GM21529 (cell line): ENCODE measurements around the gene NR3C1.
A peak's percentile ranks its signal among the peaks of the same experiment; 100 is the strongest.

ENCODE experiments used
- ATAC-seq: cut with Tn5 transposase; IDR thresholded peaks from one replicate; pipeline ENCODE4 v1.9.1; 2021; ENCODE audit not compliant: unreplicated experiment

NR3C1 gene

DNA sequence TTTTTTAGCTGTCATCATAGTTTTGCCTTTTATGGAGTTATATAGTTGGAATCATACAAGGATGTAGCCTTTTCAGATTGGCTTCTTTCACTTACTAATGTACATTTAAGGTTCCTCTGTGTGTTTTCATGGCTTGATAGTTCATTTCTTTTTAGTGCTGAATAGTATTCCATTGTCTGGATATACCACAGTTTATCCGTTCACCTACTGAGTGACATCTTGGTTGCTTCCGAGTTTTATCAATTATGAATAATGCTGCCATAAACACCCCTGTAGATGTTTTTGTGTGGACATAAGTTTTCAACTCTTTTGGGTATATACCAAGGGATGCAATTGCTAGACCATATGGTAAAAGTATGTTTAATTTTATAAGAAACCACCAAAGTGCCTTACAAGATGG, 136.3 kb downstream of the NR3C1 start:
- ATAC-seq = no peak

DNA sequence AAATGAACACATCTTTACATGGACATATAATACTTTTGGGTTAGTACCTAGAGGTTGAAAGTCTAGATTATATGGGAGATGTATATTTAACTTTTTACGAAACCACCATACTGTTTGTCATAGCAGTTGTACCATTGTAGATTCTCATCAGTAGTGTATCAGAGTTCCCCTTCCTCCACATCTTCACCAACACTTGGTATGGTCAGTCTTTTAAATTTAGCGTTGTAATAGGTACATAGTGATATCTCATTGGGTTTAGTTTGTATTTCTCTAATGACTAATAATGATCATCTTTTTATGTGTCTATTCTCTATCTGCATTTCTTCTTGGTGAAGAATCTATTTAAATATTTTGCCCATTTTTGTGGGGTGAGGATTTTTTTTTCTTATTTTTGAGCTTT, 137.5 kb downstream of the NR3C1 start:
- no peak for ATAC-seq

DNA sequence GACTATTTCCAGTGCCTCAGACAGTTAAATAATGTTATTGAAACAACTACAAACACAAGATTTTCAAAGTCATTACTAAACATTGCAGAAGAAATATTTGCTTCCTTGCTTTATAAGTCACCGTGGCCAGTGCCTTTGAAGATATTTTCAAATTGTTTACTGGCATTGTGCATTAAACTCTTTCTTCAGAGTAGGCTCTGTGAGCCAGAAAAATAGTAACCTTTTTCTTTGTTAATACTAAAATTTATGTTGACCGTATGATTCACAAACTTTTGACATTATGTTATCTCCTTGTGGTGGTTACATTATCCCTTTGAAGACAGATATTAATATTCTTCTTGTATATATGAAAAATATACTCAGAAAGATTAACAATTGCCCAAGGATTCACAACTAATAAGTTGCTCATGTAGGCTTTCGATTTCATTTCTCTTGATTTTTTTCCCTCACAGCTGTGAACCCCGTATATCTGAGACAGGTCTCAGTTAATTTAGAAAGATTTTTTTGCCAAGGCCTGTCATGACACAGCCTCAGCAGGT, 140.1 kb downstream of the NR3C1 start:
- no peak for ATAC-seq

DNA sequence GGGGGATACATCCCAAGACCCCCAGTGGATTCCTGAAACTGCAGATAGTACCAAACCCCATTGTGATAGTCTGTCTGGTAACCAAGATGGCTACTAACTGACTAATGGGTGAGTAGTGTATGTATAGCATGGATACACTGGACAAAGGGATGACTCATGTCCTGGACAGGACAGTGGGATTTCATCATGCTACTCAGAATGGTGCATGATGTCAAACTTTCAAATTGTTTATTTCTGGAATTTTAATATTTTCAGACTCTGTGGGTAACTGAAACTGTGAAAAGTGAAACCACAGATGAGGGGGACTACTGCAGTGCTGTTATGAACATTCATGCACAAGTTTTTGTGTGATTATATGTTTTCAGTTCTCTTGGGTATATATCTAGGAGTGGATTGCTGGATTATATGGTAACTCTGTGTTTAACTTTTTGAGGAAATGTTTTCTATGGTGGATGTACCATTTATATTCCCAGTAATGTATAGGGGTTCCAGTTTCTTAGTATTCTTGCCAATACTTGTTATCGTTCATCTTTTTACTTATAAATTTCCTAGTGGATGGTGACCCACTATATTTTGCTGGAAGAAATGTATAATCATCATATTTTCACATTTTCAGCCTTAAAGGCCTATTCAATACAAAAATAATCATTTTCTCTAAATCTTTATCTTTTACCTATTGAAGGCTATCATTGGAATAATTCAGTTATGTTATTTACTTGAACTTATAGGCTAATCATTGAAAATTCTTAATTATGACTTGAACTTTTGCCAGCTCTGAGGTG, 140.9 kb downstream of the NR3C1 start:
- peak; percentile 84 for ATAC-seq

DNA sequence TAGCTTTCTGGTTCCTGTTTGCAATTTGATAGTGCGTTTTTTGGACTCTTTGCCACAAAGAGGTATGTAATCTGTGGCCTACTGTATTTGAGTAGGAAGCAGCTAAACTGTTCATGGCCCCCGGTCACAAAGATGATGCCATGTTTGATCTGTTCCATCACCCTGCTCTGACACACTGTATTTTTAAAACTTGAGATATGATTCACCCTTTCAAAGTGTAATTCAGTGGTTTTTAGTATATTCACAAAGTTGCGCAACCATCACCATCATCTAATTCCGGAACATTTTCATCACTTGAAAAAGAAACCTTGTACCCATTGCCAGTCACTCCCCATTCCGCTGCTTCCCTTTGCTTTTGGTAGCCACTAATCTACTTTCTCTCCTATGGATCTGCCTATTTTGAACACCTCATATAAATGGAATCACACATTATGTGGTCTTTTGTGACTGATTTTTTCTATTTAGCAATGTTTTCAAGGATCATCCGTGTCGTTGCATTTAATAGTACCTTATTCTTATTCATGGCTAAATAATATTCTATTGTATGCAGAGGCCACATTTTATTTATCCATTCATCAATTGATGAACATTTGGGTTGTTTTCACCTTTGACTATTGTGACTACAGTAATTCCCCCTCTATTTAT, 141.6 kb downstream of the NR3C1 start:
- ATAC-seq = no peak

DNA sequence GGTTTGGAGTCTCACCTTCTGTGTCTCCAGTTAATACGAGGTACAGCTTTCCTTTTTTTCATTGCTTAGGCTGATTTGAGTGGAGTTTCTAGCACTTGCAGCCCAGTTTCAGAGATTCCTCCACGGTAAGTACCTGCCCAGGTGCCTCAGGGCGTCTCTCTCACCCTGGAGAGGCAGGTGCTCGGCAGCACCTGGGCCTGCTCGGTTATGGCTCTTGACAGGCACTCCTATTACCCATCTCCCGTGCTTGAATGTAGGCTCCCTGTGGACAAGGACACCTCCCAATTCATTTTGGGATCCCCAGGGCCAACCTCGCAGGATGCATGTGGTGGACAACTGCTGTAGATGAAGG, 144.3 kb downstream of the NR3C1 start:
- no peak for ATAC-seq

DNA sequence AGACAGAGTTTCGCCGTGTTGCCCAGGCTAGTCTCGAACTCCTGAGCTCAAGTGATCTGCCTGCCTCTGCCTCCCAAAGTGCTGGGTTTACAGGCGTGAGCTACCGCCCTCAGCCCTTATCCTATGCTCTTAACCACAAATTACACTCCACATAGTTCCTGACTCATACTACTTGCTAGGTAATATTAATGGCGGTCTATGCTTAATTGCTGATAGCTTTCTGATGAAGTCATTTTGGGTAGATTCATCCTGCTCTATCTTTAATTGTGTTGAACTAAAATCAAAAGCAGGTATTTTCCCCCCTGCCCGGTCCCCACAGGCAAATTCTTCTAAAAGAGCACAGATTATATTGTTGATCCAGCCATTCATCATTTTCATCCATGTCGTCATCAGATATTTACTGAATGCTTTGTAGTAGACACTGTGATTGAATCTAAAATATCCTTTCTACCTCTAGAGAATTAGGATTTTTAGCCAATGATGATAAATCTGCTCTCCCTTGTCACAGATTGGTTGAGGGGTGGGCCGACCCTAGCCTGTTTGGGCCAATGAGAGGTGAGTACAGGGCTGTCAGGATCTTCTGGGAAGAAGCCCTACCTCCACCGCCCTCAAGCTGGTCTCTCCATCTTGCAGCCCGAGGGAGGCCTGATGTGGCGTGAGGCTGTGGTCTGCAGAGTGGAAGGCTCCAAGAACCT, 144.8 kb downstream of the NR3C1 start:
- no peak for ATAC-seq

DNA sequence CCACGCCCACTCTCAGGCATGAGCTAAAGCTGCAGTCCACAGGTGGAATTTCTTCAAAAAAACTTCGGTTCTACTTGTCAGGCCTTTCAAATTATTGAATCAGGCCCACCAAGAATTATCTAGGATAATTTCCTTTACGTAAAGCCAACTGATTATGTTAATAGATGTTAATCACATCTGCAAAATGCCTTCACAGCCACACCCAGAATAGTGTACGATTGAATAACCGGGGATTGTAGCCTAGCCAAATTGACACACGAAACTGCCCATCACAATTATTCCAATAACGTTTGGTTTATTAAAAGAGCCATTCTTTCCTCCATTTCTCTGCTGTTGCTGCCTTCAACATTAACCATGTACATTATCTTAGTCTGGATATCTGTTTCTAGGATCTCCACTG, 148.7 kb downstream of the NR3C1 start:
- no peak for ATAC-seq

DNA sequence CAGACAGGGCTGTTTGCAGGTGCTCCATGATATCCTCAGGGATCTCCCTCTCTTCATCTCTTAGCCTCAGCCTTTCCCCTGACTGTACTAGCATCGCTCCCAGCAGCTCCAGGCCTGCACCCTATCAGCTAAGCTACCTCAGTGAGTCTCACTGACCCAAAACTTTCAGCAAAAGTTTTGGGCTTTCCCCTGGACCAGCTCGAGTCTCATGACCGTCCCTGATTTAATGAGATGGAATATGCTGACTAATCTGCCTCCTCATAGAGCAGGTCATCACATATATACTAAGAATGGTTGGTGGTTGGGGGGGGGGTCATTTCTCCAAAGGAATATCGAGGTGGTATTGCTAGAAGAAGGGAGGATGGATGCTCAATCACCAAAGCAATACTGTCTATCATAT, 151.5 kb downstream of the NR3C1 start:
- no peak for ATAC-seq

DNA sequence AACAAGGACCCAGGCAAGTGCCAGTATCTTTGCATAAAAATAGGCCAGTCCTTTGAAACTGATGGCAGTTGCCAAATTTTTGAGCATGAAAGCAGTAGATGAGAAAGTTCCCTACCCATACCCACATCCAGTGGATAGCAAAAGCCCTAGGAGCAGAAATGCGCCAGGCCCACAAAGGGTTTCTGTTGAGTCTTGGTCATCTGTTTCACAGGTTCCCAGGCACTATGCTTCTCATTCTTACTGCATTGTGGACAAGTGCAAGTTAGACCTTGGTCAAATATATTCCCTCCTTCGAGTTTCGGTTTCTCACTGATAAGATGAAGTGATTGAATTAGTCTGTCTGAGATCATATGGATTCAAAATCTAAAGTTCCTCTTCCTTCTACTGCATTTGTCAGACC, 152.3 kb downstream of the NR3C1 start:
- peak; percentile 68 for ATAC-seq

DNA sequence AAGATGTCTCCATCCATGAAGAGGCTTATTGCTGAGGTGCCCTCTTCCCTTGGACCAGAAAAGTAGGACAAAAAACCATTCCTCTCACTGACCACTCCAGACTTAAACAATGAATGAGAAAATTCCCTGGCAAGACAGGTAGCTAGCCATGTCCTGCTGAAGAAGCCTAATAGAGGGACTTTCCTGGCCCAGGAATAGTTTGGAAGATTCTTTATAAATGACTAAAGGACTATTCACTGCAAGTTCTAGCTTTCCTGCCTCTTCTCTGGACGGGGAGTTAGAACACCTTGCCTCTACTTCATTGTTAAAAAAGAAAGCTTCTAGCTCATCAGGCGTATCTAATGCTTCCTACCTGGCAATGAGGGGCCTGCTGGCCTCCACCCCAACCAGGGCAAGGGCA, 153.6 kb downstream of the NR3C1 start:
- ATAC-seq = no peak

DNA sequence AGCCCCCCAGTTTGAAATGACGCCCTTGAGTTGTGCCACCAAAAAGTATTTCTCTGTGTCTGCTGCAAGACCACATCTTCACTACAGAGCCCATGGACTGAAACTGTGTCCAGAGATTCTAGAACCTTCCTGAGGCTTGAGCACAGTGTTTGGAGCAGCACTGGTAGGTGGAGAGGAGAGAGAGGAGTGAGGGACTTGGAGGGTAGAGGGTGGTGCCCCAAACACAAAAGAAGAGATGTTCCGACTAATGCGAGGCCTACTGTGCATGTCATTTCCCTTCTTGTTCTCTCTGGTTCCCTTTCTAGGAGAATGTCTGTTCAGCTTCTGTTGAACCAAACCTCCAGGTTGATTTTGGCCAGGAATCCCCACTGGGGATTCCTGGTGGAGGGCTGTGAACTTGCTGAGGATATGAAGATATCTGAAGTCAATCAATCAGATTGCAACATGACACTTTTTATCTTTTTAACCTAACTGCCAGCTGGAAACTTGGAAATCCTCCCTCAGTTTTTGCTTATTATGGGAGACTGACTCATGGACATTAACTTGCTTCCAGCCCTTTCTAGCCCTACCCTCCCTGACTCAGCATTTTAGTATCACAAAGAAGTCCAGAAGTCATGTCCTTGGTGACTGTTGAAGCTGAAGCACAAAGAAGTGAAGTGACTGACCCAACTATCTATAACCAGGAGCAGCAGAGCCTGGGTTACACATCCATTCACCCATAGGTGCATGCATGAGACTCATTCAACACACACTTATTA, 154.5 kb downstream of the NR3C1 start:
- ATAC-seq = no peak

DNA sequence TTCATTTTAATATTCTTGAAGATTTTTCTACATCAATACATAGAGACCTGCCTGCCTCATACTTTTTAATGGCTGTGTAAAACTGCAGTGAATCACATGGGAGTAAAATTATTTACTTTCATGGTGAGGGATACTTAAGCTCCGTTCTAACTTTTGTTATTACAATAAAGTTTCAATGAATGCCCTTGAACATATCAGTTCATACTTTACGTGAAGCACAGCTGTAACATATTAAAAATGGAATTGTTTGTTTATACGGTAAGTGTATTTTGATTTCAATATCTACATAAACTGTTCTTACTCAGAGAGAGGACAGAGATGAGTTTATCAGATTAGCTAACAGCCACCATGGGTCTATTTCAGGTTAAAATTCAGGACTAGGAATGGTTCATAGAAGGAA, 155.1 kb downstream of the NR3C1 start:
- no peak for ATAC-seq

DNA sequence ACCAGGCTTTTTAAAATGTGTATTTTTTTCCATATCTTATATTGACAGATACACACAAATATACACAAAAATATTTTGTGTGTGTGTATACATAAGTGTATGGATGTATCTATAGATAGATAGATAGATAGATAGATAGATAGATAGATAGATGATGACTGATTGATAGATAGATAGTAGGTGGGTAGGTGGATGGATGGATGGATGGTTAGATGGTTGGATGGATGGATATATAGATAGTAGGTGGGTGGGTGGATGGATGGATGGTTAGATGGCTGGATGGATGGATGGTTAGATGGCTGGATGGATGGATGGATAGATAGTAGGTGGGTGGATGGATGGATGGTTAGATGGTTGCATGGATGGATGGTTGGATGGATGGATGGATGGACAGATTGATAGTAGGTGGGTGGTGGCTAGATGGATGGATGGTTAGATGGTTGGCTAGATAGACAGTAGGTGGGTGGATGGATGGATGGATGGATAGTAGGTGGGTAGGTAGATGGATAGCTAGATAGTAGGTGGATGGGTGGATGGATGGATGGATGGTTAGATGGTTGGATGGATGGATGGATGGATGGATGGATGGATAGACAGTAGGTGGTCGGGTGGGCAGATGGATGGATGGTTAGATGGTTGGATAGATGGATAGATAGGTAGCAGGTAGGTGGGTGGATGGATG, 156.2 kb downstream of the NR3C1 start:
- ATAC-seq = no peak

DNA sequence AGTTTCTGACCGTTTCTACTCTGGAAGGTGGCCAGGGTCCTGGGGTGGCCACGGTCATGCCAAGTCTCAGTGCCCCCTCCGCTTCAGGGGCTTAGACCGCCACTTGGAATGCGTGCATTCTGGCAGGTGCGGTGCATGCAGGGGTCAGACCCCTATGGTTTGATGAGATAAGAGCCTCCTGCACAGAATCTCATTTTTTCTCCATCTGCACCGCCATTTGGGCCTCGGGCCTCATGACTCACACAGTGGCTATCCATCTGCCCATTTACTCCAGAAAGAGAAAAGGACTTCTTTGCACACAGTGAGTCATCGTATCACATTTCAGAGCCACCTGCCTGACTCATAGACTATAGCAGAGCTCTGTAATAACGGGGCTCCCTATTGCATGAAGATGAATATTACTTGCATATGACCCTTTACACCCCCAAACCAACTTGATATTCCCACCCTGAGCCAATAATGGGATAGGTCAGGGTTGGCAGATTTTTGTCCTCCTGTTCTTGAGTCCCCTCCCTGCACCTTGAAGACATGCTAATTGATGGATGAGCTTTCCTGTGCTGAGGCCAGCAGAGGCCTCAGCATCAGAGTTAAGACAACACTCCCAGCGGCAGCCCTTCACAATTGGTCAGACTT, 157.4 kb downstream of the NR3C1 start:
- ATAC-seq = no peak

DNA sequence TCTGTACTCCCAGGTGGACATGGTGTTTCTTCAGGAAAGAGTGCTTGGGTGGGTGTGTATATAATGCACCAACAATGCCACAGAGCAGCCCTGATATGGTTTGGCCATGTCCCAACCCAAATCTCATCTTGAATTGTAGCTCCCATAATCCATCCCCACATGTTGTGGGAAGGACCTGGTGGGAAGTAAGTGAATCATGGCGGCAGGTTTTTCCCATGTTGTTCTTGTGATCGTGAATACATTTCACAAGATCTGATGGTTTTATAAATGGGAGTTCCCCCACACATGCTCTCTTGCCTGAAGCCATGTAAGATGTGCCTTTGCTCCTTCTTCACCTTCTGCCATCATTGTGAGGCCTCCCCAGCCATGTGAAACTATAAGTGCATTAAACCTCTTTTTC, 158.5 kb downstream of the NR3C1 start:
- no peak for ATAC-seq

DNA sequence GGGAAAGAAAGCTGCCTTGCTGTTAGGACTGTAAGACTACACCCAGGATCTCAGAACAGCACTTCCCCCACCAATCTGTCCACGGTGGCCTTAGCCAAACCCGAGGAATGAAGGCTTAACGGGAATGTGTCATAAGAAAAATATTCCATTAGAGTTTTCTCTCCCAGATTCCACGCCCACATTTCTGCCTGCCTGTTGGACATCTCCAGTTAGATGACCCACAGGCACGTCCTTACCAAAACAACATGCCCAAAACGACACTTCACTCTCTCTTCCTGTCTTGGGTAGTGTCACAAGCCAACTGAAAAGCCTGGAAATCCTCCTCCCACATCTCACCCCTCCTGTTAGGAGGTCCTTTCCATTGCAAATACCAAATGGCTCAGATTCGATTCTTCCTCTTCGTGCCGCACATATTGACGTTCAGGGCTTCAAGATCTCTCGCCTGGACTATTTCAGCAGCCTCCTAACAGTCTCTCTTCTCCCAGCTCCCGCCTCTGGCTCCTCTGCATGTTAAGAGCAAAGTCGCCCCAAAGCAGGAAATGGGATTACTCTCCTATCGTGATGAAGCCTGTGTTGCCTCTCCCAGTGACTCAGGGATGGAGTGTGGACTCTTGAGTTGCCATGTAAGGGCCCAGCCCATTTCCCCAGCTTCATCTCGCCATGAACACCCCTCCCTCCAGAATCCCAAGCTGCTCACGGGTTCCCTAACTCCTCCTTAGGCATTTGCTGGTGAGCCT, 159.3 kb downstream of the NR3C1 start:
- no peak for ATAC-seq

DNA sequence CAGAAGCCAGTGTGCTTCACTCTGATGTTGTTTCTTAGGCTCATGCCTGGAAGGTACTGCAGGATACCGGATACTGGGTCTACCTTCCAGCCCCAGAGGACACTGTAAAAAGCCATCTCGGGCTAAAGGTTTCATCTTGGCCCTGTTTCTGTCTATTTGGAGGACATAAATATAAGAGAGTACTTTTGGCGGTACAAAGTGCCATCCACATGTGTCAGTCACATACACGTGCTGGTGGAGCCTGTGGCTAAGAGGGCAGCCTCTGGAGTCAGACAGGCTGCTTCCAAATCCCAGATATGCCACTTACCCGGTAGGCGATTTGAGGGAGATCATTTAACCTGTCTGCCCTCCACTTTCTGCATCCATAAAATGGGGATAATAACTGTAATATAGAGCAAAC, 160.4 kb downstream of the NR3C1 start:
- ATAC-seq = no peak

DNA sequence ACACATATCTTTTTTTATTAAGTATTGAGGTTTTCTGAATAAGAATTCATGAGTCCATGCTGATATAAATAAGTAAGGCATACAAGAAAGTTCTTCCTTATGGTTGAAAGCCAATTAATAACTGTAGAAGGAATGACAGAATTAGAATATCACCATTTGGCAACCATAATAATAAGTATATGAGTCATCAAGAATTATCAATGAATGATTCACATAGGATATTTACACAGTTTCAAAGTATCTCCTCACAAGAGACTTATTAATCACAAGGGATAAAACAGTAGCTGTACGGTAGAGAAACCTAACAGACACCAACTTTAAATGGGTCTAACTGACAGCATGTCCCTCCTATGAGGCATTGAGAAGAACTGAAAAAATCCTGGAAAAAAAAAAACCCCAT, 161.6 kb downstream of the NR3C1 start:
- no peak for ATAC-seq
